Skeletal muscle tissue (tissue), 4 donors: ENCODE results near the gene ASCC2. TPM values are rescaled to one million over a fixed set of nuclear protein-coding genes. Genes with fewer than 3 reads are reported as not detected.
A peak's percentile ranks its signal among the peaks of the same experiment; 100 is the strongest.
"Not testable (repeated sequence)": the region's sequence is repeated elsewhere in the genome, so short reads cannot be mapped to it uniquely, and the experiment has no call there.

Experiments
- H3K27ac ChIP-seq: one replicate; pipeline ENCODE4 v1.7.0; 2013; ENCODE audit warnings: mild to moderate bottlenecking, low read depth, low read length, inconsistent platforms
- H3K27me3 ChIP-seq, 3 donors: one replicate each; pipeline ENCODE4 v1.7.0; 2013; ENCODE audit warnings: low read length in 3 of 3; ENCODE audit not compliant: control insufficient read depth in 3 of 3, insufficient read depth in 3 of 3
- H3K36me3 ChIP-seq, 3 donors: one replicate each; pipeline ENCODE4 v1.7.0; 2013; ENCODE audit warnings: low read length in 3 of 3; ENCODE audit not compliant: control insufficient read depth in 3 of 3, insufficient read depth in 3 of 3
- H3K4me1 ChIP-seq, 3 donors: one replicate each; pipeline ENCODE4 v1.7.0; 2013; ENCODE audit warnings: low read length in 3 of 3, mild to moderate bottlenecking in 3 of 3; ENCODE audit not compliant: control insufficient read depth in 3 of 3, insufficient read depth in 3 of 3
- H3K4me3 ChIP-seq, 3 donors: one replicate each; pipeline ENCODE4 v1.7.0; 2013; ENCODE audit warnings: low read length in 3 of 3
- H3K9ac ChIP-seq, 3 donors: one replicate each; pipeline ENCODE4 v1.7.0; 2013; ENCODE audit warnings: low read length in 3 of 3, mild to moderate bottlenecking in 3 of 3, moderate library complexity in 2 of 3, low read depth in 1 of 3
- H3K9me3 ChIP-seq, 3 donors: one replicate each; pipeline ENCODE4 v1.7.0; 2013; ENCODE audit warnings: low read length in 3 of 3; ENCODE audit not compliant: control insufficient read depth in 3 of 3
- total RNA-seq: library from RNA; depleted of rRNA; stranded (reverse); fragments of >200 nt; gene quantifications from one replicate; pipeline ENCODE4 v1.2.3, GENCODE V29; 2014
- donor health status: Osteomylitis.

Gene ASCC2
- total RNA-seq, 1 donor from 2014 or later: 15.7 TPM

DNA sequence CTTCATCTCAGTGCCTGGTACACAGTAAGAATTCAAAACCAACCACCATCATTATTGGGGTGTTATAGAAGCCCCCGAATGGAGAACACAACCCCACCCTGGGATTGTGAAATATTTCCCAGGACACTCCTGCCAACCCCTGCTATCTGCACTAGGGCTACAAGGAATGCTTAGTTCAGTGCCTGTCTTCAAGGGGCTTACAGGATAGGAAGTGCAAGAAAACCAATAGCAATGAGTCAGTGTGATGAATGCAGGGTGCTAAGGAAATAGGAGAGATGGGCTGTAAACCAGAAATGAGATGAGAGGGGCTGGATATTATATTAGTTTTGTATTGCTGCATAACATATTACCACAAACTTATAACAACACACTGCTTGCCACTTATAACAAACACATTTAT, 965 bp upstream of the ASCC2 start:
- Histone ChIP-seq H3K9me3 (no peaks in the 10 kb centered on the region), H3K4me3 (no peak overlapping the region), H3K27ac (peak overlapping the region; percentile 82), H3K9ac (peak overlapping the region in 1 of 3 donors; percentile 96), H3K4me1 (peaks cover 12 to 25% (median 21%) of the 10 kb centered on the region in 3 donors), H3K27me3 (no peaks in the 10 kb centered on the region), H3K36me3 (peaks cover 0 to 7% (median 5%) of the 10 kb centered on the region in 3 donors)

DNA sequence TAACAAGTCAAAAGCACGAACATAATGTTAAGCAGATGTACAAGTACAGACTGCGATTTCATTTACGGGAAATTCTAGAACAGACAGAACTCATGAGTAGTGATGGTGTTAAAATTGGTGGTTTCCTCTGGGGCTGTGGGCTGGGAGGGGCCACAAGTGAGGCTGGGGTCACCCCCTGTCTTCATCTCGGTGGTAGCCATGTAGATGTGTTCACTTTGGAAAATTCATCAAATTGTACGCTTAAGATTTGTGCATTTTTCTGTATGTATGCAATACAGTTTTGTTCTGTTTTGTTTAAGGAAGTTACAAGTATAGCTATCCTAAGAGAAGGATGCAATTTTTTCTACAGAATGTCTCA, 504 bp upstream of the ASCC2 start:
- peaks cover 15 to 25% (median 21%) of the 10 kb centered on the region in 3 donors for H3K4me1 ChIP-seq
- H3K9me3 ChIP-seq: no peaks in the 10 kb centered on the region
- H3K27ac ChIP-seq: peak overlapping the region; percentile 82
- peaks cover 0 to 11% (median 5%) of the 10 kb centered on the region in 3 donors for H3K36me3 ChIP-seq
- no peaks in the 10 kb centered on the region for H3K27me3 ChIP-seq
- peak overlapping the region; percentile 64 to 80 (median 75) for H3K4me3 ChIP-seq
- peak overlapping the region; percentile 71 to 96 (median 94) for H3K9ac ChIP-seq

DNA sequence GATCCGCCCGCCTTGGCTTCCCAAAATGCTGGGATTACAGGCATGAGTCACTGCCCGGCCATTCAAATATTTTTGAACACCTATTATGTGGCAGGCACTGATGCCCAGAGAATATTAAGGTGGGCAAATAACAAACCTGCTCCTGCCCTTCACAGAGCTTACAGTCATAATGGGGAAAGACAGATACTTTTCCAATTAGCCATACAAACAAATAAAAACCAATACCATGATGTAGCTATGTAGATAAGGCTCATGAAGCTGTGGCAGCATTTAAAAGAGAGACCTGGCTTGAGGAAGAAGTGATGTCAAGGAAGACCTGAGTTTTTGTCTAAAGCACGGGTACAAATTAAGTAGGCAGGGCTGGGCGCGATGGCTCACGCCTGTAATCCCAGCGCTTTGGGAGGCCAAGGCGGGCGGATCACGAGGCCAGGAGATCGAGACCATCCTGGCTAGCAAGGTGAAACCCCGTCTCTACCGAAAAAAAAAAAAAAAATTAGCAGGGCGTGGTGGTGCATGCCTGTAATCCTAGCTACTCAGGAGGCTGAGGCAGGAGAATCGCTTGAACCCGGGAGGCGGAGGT, 1.2 kb downstream of the ASCC2 start:
- Histone ChIP-seq H3K4me1 (peaks cover 20 to 30% (median 27%) of the 10 kb centered on the region in 3 donors), H3K9ac (peak overlapping the region in 2 of 3 donors; percentile 3 to 96), H3K4me3 (peak overlapping the region in 2 of 3 donors; percentile 94 to 96), H3K36me3 (peaks cover 2 to 25% (median 10%) of the 10 kb centered on the region in 3 donors)
- not testable (repeated sequence) for H3K27ac ChIP-seq, H3K27me3 ChIP-seq, H3K9me3 ChIP-seq

DNA sequence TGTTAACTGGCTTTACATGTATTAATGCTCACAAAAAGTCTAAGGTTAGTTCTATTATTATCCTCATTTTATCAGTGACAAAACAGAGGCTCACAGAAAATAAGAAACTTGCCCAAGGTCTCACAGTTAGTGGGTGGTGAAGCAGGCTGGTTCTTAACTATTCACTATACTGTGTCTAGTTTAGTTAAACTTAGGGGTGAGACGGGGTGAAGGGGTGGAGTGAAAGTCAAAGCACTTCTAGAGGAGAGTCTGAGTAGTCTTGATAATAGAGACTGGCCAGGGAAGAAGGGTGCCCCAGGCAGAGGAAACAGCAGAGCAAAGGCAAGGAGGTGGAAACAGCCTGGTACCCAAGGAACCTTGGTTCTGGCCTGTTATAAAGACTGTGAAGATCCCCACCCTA, 4.0 kb downstream of the ASCC2 start:
- no peak overlapping the region for H3K9ac ChIP-seq
- H3K4me1 ChIP-seq: peaks cover 36 to 49% (median 48%) of the 10 kb centered on the region in 3 donors
- no peaks in the 10 kb centered on the region for H3K9me3 ChIP-seq

DNA sequence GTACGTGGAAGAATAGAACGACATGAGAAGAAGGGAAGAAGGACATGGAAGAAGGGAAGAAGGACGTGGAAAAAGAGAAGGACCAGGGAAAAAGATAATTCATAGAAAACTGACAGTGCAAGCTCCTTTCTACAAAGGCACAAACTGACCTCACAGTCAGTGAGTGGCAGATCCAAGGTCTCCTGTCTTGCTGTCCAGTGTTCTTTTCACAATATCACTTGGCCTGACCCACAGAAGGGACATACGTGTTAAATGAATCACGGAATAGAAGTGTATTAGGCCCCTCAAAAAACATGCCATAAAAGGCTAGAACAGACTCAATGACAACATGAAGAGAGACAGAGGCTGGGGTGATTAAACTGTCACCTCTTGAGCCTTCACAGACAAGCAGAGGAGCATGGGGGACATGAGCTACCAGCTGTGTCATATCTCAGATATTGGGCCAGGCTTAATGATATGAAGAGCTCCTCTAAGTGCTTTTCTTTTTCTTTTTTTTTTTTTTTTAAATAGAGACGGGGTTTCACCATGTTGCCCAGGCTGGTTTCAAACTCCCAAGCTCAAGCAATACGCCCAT, 4.6 kb downstream of the ASCC2 start:
- H3K9ac ChIP-seq: peak overlapping the region in 2 of 3 donors; percentile 5 to 48
- no peaks in the 10 kb centered on the region for H3K9me3 ChIP-seq
- peaks cover 36 to 49% (median 44%) of the 10 kb centered on the region in 3 donors for H3K4me1 ChIP-seq
- H3K36me3 ChIP-seq: peaks cover 9 to 31% (median 10%) of the 10 kb centered on the region in 3 donors
- no peak overlapping the region for H3K4me3 ChIP-seq
- no peaks in the 10 kb centered on the region for H3K27me3 ChIP-seq
- no peak overlapping the region for H3K27ac ChIP-seq

More for the DNA sequence above, 4.0 kb downstream of the ASCC2 start:
- H3K27ac ChIP-seq: no peak overlapping the region
- peaks cover 5 to 31% (median 10%) of the 10 kb centered on the region in 3 donors for H3K36me3 ChIP-seq
- H3K4me3 ChIP-seq: no peak overlapping the region
- H3K27me3 ChIP-seq: no peaks in the 10 kb centered on the region

DNA sequence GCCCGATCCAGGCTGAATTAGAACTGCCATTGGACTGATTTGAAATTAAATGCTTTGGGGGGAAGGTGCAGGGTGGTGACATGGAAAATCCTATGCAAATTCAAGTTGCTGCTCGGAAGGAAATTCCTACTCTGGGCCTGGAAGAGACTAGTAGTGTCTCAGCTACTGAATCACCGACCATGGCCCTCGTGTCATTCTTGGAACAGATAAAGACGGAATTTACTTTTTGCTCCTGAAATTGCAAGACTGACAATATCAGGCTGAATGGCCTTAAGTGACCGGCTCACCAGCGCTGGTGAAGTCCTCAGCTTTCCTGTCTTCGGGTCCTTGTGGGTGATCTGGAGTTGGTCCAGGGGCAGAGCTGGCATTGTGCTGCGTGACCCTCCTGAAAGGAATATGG, 6.1 kb downstream of the ASCC2 start:
- Histone ChIP-seq H3K36me3 (peaks cover 9 to 31% (median 10%) of the 10 kb centered on the region in 3 donors), H3K4me1 (peaks cover 32 to 42% (median 38%) of the 10 kb centered on the region in 3 donors), H3K27ac (peak overlapping the region; percentile 75)

DNA sequence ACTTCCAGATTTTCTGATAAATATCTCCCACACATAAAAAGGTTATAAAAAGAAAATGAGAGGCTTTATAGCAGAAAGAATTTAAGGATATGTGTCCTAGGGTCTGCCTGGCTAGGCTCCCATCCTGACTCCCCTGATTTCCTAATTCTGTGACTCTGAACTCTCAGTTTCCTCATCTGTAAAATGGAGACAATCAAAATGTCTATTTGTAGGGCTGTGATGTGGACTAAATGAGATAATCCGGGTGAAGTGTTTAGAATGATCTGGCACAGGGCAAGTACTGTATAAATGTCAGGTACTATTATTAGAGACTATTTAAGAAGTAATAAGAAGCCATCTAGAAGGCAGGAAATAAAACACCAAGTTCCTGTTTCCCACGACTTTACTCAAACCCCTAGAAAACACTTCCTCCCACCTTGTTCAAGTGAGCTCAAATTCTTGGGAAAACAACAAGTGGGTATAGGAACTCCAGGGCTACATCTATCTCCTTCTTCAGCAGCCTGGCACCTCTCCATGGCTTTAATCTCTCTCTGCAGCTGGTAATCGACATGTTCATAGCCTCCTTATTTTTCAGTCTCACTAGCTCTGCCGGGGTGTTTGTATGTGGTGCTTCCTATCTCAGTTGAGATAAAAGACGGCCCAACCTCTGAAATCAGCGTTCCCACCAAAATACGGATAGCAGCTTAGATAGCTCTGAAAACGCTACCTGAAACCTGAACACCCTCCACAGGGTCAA, 6.7 kb downstream of the ASCC2 start:
- Histone ChIP-seq H3K4me3 (no peak overlapping the region), H3K4me1 (peaks cover 32 to 36% (median 35%) of the 10 kb centered on the region in 3 donors), H3K9me3 (no peaks in the 10 kb centered on the region), H3K9ac (peak overlapping the region; percentile 12 to 65 (median 44)), H3K27ac (peak overlapping the region; percentile 75), H3K36me3 (peaks cover 9 to 31% (median 10%) of the 10 kb centered on the region in 3 donors), H3K27me3 (no peaks in the 10 kb centered on the region)

More for the DNA sequence above, 6.1 kb downstream of the ASCC2 start:
- no peaks in the 10 kb centered on the region for H3K9me3 ChIP-seq
- no peaks in the 10 kb centered on the region for H3K27me3 ChIP-seq
- H3K9ac ChIP-seq: peak overlapping the region; percentile 12 to 65 (median 44)
- no peak overlapping the region for H3K4me3 ChIP-seq

DNA sequence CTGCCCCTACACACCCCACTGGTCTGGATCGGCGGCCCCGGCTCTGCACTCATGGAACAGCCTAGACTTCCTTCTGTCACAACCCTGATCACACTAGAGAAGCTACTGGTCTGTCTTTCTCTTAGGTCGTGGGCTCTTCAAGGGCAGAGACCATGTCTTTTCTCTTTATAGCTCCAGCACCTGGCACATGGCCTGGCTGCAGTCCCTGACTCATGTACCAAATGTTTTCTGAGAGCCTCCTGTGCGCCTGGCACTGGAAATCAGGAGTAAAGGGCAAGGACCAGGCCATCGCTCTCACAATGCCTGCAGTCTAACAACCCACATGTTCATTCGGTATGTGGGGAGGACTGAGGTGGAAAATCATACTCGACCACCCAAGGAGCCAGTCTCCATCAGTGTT, 7.5 kb downstream of the ASCC2 start:
- H3K27ac ChIP-seq: peak overlapping the region; percentile 75
- peaks cover 7 to 28% (median 9%) of the 10 kb centered on the region in 3 donors for H3K36me3 ChIP-seq
- no peaks in the 10 kb centered on the region for H3K9me3 ChIP-seq
- H3K4me1 ChIP-seq: peaks cover 30 to 31% (median 30%) of the 10 kb centered on the region in 3 donors
- no peaks in the 10 kb centered on the region for H3K27me3 ChIP-seq
- H3K4me3 ChIP-seq: peak overlapping the region in 2 of 3 donors; percentile 27 to 31
- peak overlapping the region in 2 of 3 donors; percentile 17 to 55 for H3K9ac ChIP-seq

DNA sequence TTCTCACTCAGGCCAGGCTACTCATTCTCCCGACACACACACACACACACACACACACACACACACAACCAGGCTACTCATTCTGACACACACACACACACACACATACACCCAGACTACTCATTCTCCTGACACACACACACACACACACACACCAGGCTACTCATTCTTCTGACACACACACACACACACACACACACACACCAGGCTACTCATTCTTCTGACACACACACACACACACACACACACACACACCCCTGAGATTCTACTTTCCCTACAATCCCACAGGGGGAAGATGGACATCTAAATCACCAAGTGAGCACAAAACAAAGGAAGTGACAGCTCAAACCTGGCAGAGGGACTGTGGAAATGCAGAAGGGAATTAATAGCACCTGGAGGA, 10.3 kb downstream of the ASCC2 start:
- not testable (repeated sequence) for H3K4me3 ChIP-seq, H3K9ac ChIP-seq, H3K27me3 ChIP-seq, H3K27ac ChIP-seq, H3K9me3 ChIP-seq
- H3K36me3 ChIP-seq: peaks cover 24 to 33% (median 26%) of the 10 kb centered on the region in 3 donors
- peaks cover 23 to 31% (median 26%) of the 10 kb centered on the region in 3 donors for H3K4me1 ChIP-seq
